H1 (cell line): ENCODE measurements around the gene ACTN2. TPM values are rescaled to one million over a fixed set of nuclear protein-coding genes. Genes with fewer than 3 reads are reported as not detected.

ENCODE experiments used
- CHD7 ChIP-seq: fragments of 300-600 bp; sonication (generic); IDR thresholded peaks from 2 replicates; pipeline ENCODE4 v1.7.1; 2012; ENCODE audit warnings: low read length, moderate library complexity, mild to moderate bottlenecking, inconsistent platforms; ENCODE audit not compliant: insufficient replicate concordance
- NRF1 ChIP-seq: IDR thresholded peaks from 2 replicates; pipeline ENCODE4 v1.6.1; 2011; ENCODE audit warnings: mild to moderate bottlenecking, low read depth, low read length, improper control_type of control experiment
- RBBP5 ChIP-seq: IDR thresholded peaks from 2 replicates; pipeline ENCODE4 v1.7.1; 2012; ENCODE audit warnings: low read depth, mild to moderate bottlenecking, inconsistent platforms, low read length, moderate library complexity, borderline replicate concordance
- RNF2 ChIP-seq: fragments of 200-900, 300-1000 bp; sonication (generic); IDR thresholded peaks from 2 replicates; pipeline ENCODE4 v1.7.1; 2016; ENCODE audit warnings: borderline replicate concordance, low read depth, mild to moderate bottlenecking, antibody characterized with exemption, low read length; ENCODE audit not compliant: poor library complexity, severe bottlenecking; ENCODE audit errors: missing control alignments
- SIX5 ChIP-seq: IDR thresholded peaks from 2 replicates; pipeline ENCODE4 v1.6.1; 2011; ENCODE audit warnings: mild to moderate bottlenecking, low read depth, low read length
- USF2 ChIP-seq: IDR thresholded peaks from 2 replicates; pipeline ENCODE4 v1.6.1; 2011; ENCODE audit warnings: low read length, improper control_type of control experiment
- polyA plus RNA-seq, 7 experiments: library from polyadenylated mRNA; depleted of rRNA in 3 of 7; stranded (reverse) in 5 of 7; unstranded in 2 of 7; fragments of >200 nt in 5 of 7; fragments of 200-250 nt in 2 of 7; gene quantifications; 1 replicate in 5 of 7; 2 replicates in 1 of 7; 4 replicates in 1 of 7; pipeline versions ENCODE4 v1.2.1 to v1.2.3, GENCODE V29; 2011 to 2013; ENCODE audit warnings: missing spikeins in 2 of 7, mixed read lengths in 2 of 7
- total RNA-seq: library from RNA; stranded (reverse); fragmentation: NEBNext Ultra II Directional; extraction: Animal tissue kit (Norgen Biotek cat#: 25700); gene quantifications from 2 replicates; pipeline ENCODE4 v1.2.1, GENCODE V29; 2021

ACTN2 gene
- total and polyA plus RNA-seq, 2 of the 8 experiments (the other 6 are each of a cell fraction or from before 2014, with no cell fraction given): 1.9 to 4.1 TPM

DNA sequence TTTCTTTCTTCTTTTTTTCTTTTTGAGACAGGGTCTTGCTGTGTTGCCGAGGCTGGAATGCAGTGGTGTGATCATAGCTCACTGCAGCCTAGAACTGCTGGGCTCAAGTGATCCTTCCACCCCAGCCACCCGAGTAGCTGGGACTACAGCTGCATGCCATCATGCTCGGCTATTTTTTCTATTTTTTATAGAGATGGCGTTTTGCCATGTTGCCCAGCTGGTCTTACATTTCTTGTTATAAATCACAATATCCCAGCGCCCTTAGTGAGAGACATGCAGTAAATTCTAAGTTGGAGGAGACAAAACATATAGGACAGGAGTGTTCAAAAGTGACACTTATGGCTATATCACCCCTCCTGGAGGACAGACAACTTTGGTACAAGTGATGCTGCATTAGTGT, 31.3 kb upstream of the ACTN2 start (continued):
- no peak for TF ChIP-seq CHD7
- no peak for TF ChIP-seq SIX5
- TF ChIP-seq RBBP5: no peak
- TF ChIP-seq USF2: no peak
- no peak for TF ChIP-seq RNF2
- no peak for TF ChIP-seq NRF1
